ENCODE results near the gene PLB1. TPM values are rescaled to one million over a fixed set of nuclear protein-coding genes. Genes with fewer than 3 reads are reported as not detected.

The PLB1 gene
- total RNA-seq, 1 donor from 2014 or later, result not detected

DNA sequence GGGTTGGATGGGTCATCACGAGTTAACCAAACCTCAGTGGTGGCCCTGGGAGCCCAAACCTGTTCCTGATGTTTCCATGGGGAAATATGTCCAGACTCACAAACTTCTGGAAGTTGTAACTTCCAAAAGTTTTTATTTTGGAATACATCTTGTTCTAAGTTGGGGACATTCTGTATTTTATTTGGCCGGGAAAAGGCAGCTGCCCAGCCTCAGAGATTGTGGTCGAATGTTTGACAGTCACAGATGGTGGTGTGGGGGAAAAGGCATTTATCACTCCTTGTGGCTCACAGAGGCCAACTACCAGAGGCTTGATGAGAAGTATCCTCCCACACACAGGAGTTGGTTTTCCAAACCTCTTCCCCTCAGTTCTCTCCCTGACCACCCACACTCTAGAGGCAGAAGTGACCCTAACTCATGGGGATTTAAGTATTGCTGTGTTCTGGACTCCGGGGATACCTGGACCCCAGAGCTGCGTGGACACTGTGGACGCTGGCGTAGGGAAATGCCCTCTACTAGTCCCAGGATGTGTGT is 131.1 kb downstream of the PLB1 start:
- Mint-ChIP-seq H3K4me1 (ENCODE audit: low read depth, unreplicated experiment) (peaks cover 6% of the 10 kb centered on the region), H3K27ac (ENCODE audit: unreplicated experiment) (no peak overlapping the region), H3K9me3 (ENCODE audit: unreplicated experiment) (peaks cover 2% of the 10 kb centered on the region), H3K36me3 (ENCODE audit: unreplicated experiment) (no peaks in the 10 kb centered on the region), H3K27me3 (ENCODE audit: unreplicated experiment) (peaks cover 2% of the 10 kb centered on the region), H3K4me3 (ENCODE audit: unreplicated experiment) (no peak overlapping the region)
- no peak for DNase-seq
- TF ChIP-seq, protein P1, sequence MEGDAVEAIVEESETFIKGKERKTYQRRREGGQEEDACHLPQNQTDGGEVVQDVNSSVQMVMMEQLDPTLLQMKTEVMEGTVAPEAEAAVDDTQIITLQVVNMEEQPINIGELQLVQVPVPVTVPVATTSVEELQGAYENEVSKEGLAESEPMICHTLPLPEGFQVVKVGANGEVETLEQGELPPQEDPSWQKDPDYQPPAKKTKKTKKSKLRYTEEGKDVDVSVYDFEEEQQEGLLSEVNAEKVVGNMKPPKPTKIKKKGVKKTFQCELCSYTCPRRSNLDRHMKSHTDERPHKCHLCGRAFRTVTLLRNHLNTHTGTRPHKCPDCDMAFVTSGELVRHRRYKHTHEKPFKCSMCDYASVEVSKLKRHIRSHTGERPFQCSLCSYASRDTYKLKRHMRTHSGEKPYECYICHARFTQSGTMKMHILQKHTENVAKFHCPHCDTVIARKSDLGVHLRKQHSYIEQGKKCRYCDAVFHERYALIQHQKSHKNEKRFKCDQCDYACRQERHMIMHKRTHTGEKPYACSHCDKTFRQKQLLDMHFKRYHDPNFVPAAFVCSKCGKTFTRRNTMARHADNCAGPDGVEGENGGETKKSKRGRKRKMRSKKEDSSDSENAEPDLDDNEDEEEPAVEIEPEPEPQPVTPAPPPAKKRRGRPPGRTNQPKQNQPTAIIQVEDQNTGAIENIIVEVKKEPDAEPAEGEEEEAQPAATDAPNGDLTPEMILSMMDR (IDR thresholded peaks at IDR 0.05; ENCODE audit: partially characterized antibody, unreplicated experiment), result no peak

DNA sequence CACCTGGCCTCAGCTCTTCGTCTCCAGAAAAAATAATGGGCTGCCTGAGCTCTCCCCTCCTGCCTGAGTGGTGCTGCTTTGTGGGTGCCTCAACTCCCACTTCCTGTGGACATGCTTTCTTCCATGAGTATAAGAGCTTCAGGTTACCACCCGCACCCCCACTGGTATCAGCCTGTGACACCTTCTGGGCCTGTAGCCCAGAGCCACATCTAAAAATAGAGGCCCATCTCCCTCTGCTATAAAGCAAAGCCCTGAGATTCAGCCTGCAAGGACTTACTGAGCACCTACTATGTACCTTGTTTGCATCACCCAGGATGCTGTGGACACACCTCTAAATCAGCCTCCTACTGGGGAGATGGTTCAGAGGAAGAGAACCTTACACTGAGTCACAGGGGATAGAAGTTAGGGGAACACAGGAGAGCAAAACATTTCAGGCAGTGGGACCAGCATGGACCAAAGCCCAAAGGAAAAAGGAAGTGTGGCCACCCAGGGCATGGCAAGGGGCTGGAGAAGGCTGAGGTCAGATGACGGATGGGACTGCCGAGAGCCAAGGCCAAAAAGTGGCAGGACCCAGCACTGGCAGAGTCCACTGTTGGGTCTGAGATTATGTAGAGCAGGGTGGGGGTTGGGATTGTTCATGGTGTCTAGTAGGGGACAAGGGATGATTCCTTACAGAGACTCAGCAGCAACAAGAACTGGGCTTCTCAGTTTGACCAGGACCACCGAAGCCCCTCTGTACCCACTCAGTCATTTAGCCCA is 132.0 kb downstream of the PLB1 start:
- TF ChIP-seq, protein P1 (IDR thresholded peaks at IDR 0.05; ENCODE audit: partially characterized antibody, unreplicated experiment), result no peak
- Mint-ChIP-seq H3K27ac (ENCODE audit: unreplicated experiment) (no peak overlapping the region), H3K4me3 (ENCODE audit: unreplicated experiment) (no peak overlapping the region), H3K36me3 (ENCODE audit: unreplicated experiment) (no peaks in the 10 kb centered on the region), H3K9me3 (ENCODE audit: unreplicated experiment) (peaks cover 2% of the 10 kb centered on the region), H3K4me1 (ENCODE audit: low read depth, unreplicated experiment) (peaks cover 6% of the 10 kb centered on the region), H3K27me3 (ENCODE audit: unreplicated experiment) (peaks cover 2% of the 10 kb centered on the region)
- DNase-seq, result no peak

DNA sequence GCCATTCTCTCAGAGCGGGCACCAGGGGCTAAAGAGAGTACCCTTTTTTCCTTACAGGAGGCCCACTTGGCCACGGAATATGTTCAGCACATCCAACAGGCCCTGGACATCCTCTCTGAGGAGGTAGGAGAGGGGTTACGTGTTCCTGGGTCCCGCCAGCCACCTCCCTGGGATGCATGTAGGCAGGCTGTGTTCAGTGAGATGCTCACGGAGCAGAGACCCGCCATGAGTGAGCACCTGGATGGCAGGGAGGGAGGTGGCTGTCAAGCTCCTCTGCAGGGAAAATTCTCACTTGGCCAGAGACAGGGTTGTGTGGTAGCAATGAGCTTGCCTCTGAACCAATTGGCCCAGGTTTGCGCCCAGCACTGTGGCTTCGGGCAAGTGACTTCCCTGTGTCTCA is 132.6 kb downstream of the PLB1 start:
- no peak for DNase-seq
- TF ChIP-seq, protein P1 (IDR thresholded peaks at IDR 0.05; ENCODE audit: partially characterized antibody, unreplicated experiment), result no peak
- Mint-ChIP-seq H3K36me3 (ENCODE audit: unreplicated experiment) (no peaks in the 10 kb centered on the region), H3K9me3 (ENCODE audit: unreplicated experiment) (peaks cover 2% of the 10 kb centered on the region), H3K4me3 (ENCODE audit: unreplicated experiment) (no peak overlapping the region), H3K27me3 (ENCODE audit: unreplicated experiment) (peaks cover 2% of the 10 kb centered on the region), H3K4me1 (ENCODE audit: low read depth, unreplicated experiment) (peaks cover 6% of the 10 kb centered on the region), H3K27ac (ENCODE audit: unreplicated experiment) (no peak overlapping the region)

DNA sequence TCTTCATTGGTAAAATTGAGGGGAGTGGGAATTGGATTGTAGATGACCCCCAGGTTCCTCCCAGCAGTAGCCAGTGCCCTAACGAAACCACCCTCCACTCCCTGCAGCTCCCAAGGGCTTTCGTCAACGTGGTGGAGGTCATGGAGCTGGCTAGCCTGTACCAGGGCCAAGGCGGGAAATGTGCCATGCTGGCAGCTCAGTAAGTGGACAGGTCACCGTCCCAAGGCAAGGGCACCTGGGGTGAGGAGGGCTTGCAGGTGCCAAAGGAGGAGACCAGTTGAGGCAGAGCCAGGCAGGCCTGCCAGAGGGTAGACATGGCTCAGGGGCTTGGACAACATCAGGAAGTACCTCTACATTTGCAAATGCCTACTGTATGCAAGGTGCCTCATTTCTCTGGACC is 133.1 kb downstream of the PLB1 start:
- Mint-ChIP-seq H3K4me3 (ENCODE audit: unreplicated experiment) (no peak overlapping the region), H3K4me1 (ENCODE audit: low read depth, unreplicated experiment) (peaks cover 6% of the 10 kb centered on the region), H3K27me3 (ENCODE audit: unreplicated experiment) (peaks cover 2% of the 10 kb centered on the region), H3K36me3 (ENCODE audit: unreplicated experiment) (peaks cover 3% of the 10 kb centered on the region), H3K9me3 (ENCODE audit: unreplicated experiment) (peaks cover 2% of the 10 kb centered on the region), H3K27ac (ENCODE audit: unreplicated experiment) (no peak overlapping the region)
- TF ChIP-seq, protein P1 (IDR thresholded peaks at IDR 0.05; ENCODE audit: partially characterized antibody, unreplicated experiment), result no peak
- DNase-seq, result no peak

DNA sequence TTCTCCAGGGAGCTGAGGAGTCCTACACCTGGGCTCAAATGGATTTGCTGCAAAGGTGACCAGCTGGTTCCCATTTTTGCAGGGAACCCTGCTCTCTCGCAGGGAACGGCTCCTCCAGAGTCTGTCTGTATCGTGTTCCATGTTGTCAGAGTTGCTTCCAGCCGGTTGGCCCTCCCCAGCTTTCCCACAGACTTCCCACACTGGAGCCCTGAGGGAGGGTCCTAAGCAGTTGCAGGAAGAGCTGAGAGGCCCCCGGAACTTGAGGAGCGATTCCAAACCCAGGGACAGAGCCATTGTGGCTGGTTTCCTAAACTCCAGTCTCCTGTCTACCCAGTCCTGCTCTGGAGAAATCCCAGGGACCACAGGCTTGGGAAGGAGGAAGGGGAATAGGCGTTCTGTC is 134.1 kb downstream of the PLB1 start:
- Mint-ChIP-seq H3K9me3 (ENCODE audit: unreplicated experiment) (no peaks in the 10 kb centered on the region), H3K27me3 (ENCODE audit: unreplicated experiment) (peaks cover 2% of the 10 kb centered on the region), H3K36me3 (ENCODE audit: unreplicated experiment) (peaks cover 4% of the 10 kb centered on the region), H3K4me3 (ENCODE audit: unreplicated experiment) (no peak overlapping the region), H3K27ac (ENCODE audit: unreplicated experiment) (no peak overlapping the region), H3K4me1 (ENCODE audit: low read depth, unreplicated experiment) (peaks cover 4% of the 10 kb centered on the region)
- DNase-seq, result no peak
- TF ChIP-seq, protein P1 (IDR thresholded peaks at IDR 0.05; ENCODE audit: partially characterized antibody, unreplicated experiment), result no peak

Measured in glutamatergic neuron (in vitro differentiated cells).